Activated naive CD4-positive, alpha-beta T cell (primary cell): ENCODE data around the gene SARS2.
A peak's percentile ranks its signal among the peaks of the same experiment; 100 is the strongest.
"Not testable (repeated sequence)": the region's sequence is repeated elsewhere in the genome, so short reads cannot be mapped to it uniquely, and the experiment has no call there.

Experiments used
- DNase-seq, 4 experiments: peaks; one replicate each; lab custom pipeline; 2025; lab: John Stamatoyannopoulos, UW

Gene SARS2

GRCh38 chr19:38929929-38930775 lies at the start of gene SARS2:
TSS of gene SARS2 (minus strand) at chr19:38930763. CDS start at chr19:38930736, 27 bp downstream.
- DNase-seq = peak; percentile 94 to 99 (median 97)

- no peak for DNase-seq
Measured at GRCh38 chr19:38979812-38980211, 49.2 kb upstream of the SARS2 start.

- no peak for DNase-seq
Measured at GRCh38 chr19:38978326-38978689, 47.7 kb upstream of the SARS2 start.

- no peak for DNase-seq
Measured at GRCh38 chr19:38977445-38978325, 47.1 kb upstream of the SARS2 start.

GRCh38 chr19:38975861-38976271 lies 45.3 kb upstream of the SARS2 start:
- DNase-seq = no peak

- no peak for DNase-seq
Measured at GRCh38 chr19:38975214-38975860, 44.8 kb upstream of the SARS2 start, which contains the start of gene FBXO17. TSS of gene FBXO17 (minus strand) at chr19:38975742. CDS start at chr19:38950319, 25,423 bp downstream.

- no peak for DNase-seq
Measured at GRCh38 chr19:38974624-38975213, 44.2 kb upstream of the SARS2 start.

- no peak for DNase-seq
Measured at GRCh38 chr19:38971672-38972071, 41.1 kb upstream of the SARS2 start.

GRCh38 chr19:38970664-38971532 lies 40.3 kb upstream of the SARS2 start:
- DNase-seq = no peak

- not testable (repeated sequence) for DNase-seq
Measured at GRCh38 chr19:38966149-38966548, 35.6 kb upstream of the SARS2 start.

- no peak for DNase-seq
Measured at GRCh38 chr19:38964738-38965137, 34.2 kb upstream of the SARS2 start.

- DNase-seq = no peak
Measured at GRCh38 chr19:38959618-38960017, 29.1 kb upstream of the SARS2 start.

GRCh38 chr19:38958301-38958700 lies 27.7 kb upstream of the SARS2 start:
- DNase-seq = no peak

GRCh38 chr19:38956264-38956663 lies 25.7 kb upstream of the SARS2 start:
- no peak for DNase-seq

- DNase-seq = no peak
Measured at GRCh38 chr19:38953677-38954076, 23.1 kb upstream of the SARS2 start.

GRCh38 chr19:38952395-38953165 lies 22.0 kb upstream of the SARS2 start:
- DNase-seq = no peak

GRCh38 chr19:38951187-38951586 lies 20.6 kb upstream of the SARS2 start:
- no peak for DNase-seq

GRCh38 chr19:38949580-38950367 lies 19.2 kb upstream of the SARS2 start:
- peak; percentile 30 to 75 (median 54) for DNase-seq
